ENCODE data around the gene IRX5.

Gene IRX5

GRCh38 chr16:54921206-54921824 is 9.3 kb upstream of the IRX5 start:
- Histone ChIP-seq H3K18ac (ENCODE audit: low read length) (no peak overlapping the region), H3K9me3 (ENCODE audit: insufficient read depth, low read depth, low read length) (no peaks in the 10 kb centered on the region), H3K4me1 (ENCODE audit: control insufficient read depth in 1 of 2, insufficient read depth in 2 of 2, low read length in 2 of 2) (no peaks in the 10 kb centered on the region), H3K4ac (ENCODE audit: low read depth, low read length) (no peak overlapping the region), H3K4me3 (ENCODE audit: low read depth, low read length) (no peak overlapping the region), H3K36me3 (ENCODE audit: control insufficient read depth in 1 of 2, insufficient read depth in 2 of 2, low read length in 2 of 2) (no peaks in the 10 kb centered on the region), H3K27me3 (ENCODE audit: insufficient read depth, low read length) (no peaks in the 10 kb centered on the region), H3K27ac (ENCODE audit: low read depth, low read length) (no peak overlapping the region), H2AK5ac (ENCODE audit: low read length) (no peak overlapping the region), H3K4me2 (ENCODE audit: low read length) (no peak overlapping the region), H3K23ac (ENCODE audit: low read length) (no peak overlapping the region), H3K79me2 (ENCODE audit: control insufficient read depth, insufficient read depth, low read length, poor library complexity) (no peaks in the 10 kb centered on the region), H4K12ac (ENCODE audit: low read depth, low read length) (no peak overlapping the region), H3K79me1 (ENCODE audit: low read length) (no peaks in the 10 kb centered on the region), H3K14ac (ENCODE audit: low read length) (no peak overlapping the region), H2BK12ac (ENCODE audit: low read length) (no peak overlapping the region), H3K9ac (ENCODE audit: low read length) (no peak overlapping the region), H4K8ac (ENCODE audit: low read depth, low read length) (no peak overlapping the region), H4K91ac (ENCODE audit: low read depth, low read length) (no peak overlapping the region), H2BK5ac (ENCODE audit: low read depth, low read length, poor library complexity) (no peak overlapping the region), H2AFZ (ENCODE audit: insufficient read depth, low read length, poor library complexity) (no peak overlapping the region), H2BK120ac (ENCODE audit: insufficient read depth, low read length, poor library complexity) (no peak overlapping the region)
- no peak for DNase-seq
- WGBS (ENCODE audit: extremely low coverage, insufficient coverage, insufficient read length) = no CpG with 5 or more reads among the region's 3 CpGs

DNA sequence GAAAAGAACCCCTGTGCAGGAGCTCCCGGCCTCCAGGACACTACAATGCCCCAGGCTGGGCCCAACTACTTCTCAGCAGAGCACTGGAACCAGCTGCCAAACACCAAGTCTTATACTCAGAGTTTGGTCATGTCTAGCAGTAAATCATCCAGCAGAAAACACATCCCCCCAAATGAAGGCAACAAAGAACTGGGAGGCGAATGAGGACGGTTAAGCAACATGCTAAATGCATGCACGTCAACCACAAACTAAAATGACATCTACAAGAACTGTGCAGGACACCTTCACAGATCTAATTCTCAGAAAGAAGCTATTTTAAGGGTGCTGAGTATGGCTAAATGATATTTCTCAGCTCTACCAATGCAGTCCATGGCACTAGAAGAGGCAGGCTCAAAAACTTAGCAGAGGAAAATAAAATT is 7.6 kb upstream of the IRX5 start:
- H4K91ac ChIP-seq (ENCODE audit: low read depth, low read length) = no peak overlapping the region
- H3K9ac ChIP-seq (ENCODE audit: low read length) = no peak overlapping the region
- H3K27ac ChIP-seq (ENCODE audit: low read depth, low read length) = no peak overlapping the region
- H3K79me2 ChIP-seq (ENCODE audit: control insufficient read depth, insufficient read depth, low read length, poor library complexity) = no peaks in the 10 kb centered on the region
- no peaks in the 10 kb centered on the region for H3K36me3 ChIP-seq (ENCODE audit: control insufficient read depth in 1 of 2, insufficient read depth in 2 of 2, low read length in 2 of 2)
- H2BK120ac ChIP-seq (ENCODE audit: insufficient read depth, low read length, poor library complexity) = no peak overlapping the region
- no peaks in the 10 kb centered on the region for H3K9me3 ChIP-seq (ENCODE audit: insufficient read depth, low read depth, low read length)
- H2AK5ac ChIP-seq (ENCODE audit: low read length) = no peak overlapping the region
- no peak overlapping the region for H3K23ac ChIP-seq (ENCODE audit: low read length)
- no peak overlapping the region for H3K18ac ChIP-seq (ENCODE audit: low read length)
- H4K8ac ChIP-seq (ENCODE audit: low read depth, low read length) = no peak overlapping the region
- H3K4me3 ChIP-seq (ENCODE audit: low read depth, low read length) = no peak overlapping the region
- H3K27me3 ChIP-seq (ENCODE audit: insufficient read depth, low read length) = peaks cover 6% of the 10 kb centered on the region
- no peak overlapping the region for H3K4me2 ChIP-seq (ENCODE audit: low read length)
- H2AFZ ChIP-seq (ENCODE audit: insufficient read depth, low read length, poor library complexity) = no peak overlapping the region
- H3K14ac ChIP-seq (ENCODE audit: low read length) = no peak overlapping the region
- H4K12ac ChIP-seq (ENCODE audit: low read depth, low read length) = no peak overlapping the region
- no peaks in the 10 kb centered on the region for H3K79me1 ChIP-seq (ENCODE audit: low read length)
- H2BK5ac ChIP-seq (ENCODE audit: low read depth, low read length, poor library complexity) = no peak overlapping the region
- H2BK12ac ChIP-seq (ENCODE audit: low read length) = no peak overlapping the region
- H3K4me1 ChIP-seq (ENCODE audit: control insufficient read depth in 1 of 2, insufficient read depth in 2 of 2, low read length in 2 of 2) = no peaks in the 10 kb centered on the region
- no peak overlapping the region for H3K4ac ChIP-seq (ENCODE audit: low read depth, low read length)
- no CpG with 5 or more reads among the region's 4 CpGs for WGBS (ENCODE audit: extremely low coverage, insufficient coverage, insufficient read length)
- no peak for DNase-seq

- Histone ChIP-seq H2BK120ac (ENCODE audit: insufficient read depth, low read length, poor library complexity) (no peak overlapping the region), H2AFZ (ENCODE audit: insufficient read depth, low read length, poor library complexity) (no peak overlapping the region), H4K91ac (ENCODE audit: low read depth, low read length) (no peak overlapping the region), H4K12ac (ENCODE audit: low read depth, low read length) (no peak overlapping the region), H3K36me3 (ENCODE audit: control insufficient read depth in 1 of 2, insufficient read depth in 2 of 2, low read length in 2 of 2) (no peaks in the 10 kb centered on the region), H3K4me1 (ENCODE audit: control insufficient read depth in 1 of 2, insufficient read depth in 2 of 2, low read length in 2 of 2) (peaks cover 0 to 3% of the 10 kb centered on the region in 2 experiments), H3K79me1 (ENCODE audit: low read length) (peaks cover 3% of the 10 kb centered on the region), H2AK5ac (ENCODE audit: low read length) (no peak overlapping the region), H3K4ac (ENCODE audit: low read depth, low read length) (no peak overlapping the region), H4K8ac (ENCODE audit: low read depth, low read length) (no peak overlapping the region), H3K9ac (ENCODE audit: low read length) (no peak overlapping the region), H2BK5ac (ENCODE audit: low read depth, low read length, poor library complexity) (no peak overlapping the region), H3K27me3 (ENCODE audit: insufficient read depth, low read length) (peaks cover 7% of the 10 kb centered on the region), H3K14ac (ENCODE audit: low read length) (no peak overlapping the region), H3K9me3 (ENCODE audit: insufficient read depth, low read depth, low read length) (no peaks in the 10 kb centered on the region), H3K27ac (ENCODE audit: low read depth, low read length) (no peak overlapping the region), H3K23ac (ENCODE audit: low read length) (no peak overlapping the region), H2BK12ac (ENCODE audit: low read length) (no peak overlapping the region), H3K79me2 (ENCODE audit: control insufficient read depth, insufficient read depth, low read length, poor library complexity) (peaks cover 2% of the 10 kb centered on the region), H3K18ac (ENCODE audit: low read length) (no peak overlapping the region), H3K4me2 (ENCODE audit: low read length) (no peak overlapping the region), H3K4me3 (ENCODE audit: low read depth, low read length) (no peak overlapping the region)
- WGBS (ENCODE audit: extremely low coverage, insufficient coverage, insufficient read length) = no CpG with 5 or more reads among the region's 2 CpGs
- no peak for DNase-seq
Observed at GRCh38 chr16:54923988-54924387, 6.7 kb upstream of the IRX5 start.

DNA sequence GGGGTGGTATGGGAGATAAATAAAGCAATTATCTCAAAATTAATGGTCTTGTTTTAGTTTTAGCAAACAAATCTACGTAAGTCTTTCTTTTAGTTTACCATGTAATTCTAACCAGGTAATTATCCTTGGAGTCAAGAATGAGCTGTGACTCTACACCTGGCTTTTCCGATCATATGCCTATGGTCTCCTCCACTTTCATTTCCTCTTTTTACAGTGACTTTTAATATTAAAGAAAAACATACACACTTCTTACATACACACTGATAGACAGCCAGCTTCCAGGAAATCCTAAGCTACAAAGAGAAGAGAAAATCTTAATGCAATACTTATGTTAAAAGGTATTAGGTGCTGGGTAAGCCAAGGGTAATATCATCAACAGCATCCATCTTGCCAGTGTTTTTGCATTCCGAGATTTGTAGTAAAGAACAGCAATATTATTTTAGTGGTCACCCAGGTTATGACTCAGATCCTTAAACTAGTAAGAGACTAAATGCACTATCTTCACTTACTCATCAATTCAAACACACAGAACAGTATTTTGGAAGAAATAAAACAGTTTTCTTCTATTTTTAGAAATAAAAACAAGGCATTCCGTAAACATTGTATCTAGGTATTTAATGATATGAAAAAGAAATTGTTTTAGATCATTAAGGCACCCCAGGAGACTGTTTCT is 4.4 kb upstream of the IRX5 start:
- DNase-seq = no peak
- peaks cover 9 to 12% of the 10 kb centered on the region in 2 experiments for H3K4me1 ChIP-seq (ENCODE audit: control insufficient read depth in 1 of 2, insufficient read depth in 2 of 2, low read length in 2 of 2)
- H3K36me3 ChIP-seq (ENCODE audit: control insufficient read depth in 1 of 2, insufficient read depth in 2 of 2, low read length in 2 of 2) = no peaks in the 10 kb centered on the region
- H3K4me3 ChIP-seq (ENCODE audit: low read depth, low read length) = no peak overlapping the region
- no peak overlapping the region for H3K4me2 ChIP-seq (ENCODE audit: low read length)
- H2BK120ac ChIP-seq (ENCODE audit: insufficient read depth, low read length, poor library complexity) = no peak overlapping the region
- peaks cover 2% of the 10 kb centered on the region for H3K79me2 ChIP-seq (ENCODE audit: control insufficient read depth, insufficient read depth, low read length, poor library complexity)
- no peak overlapping the region for H4K12ac ChIP-seq (ENCODE audit: low read depth, low read length)
- H2AFZ ChIP-seq (ENCODE audit: insufficient read depth, low read length, poor library complexity) = no peak overlapping the region
- no CpG with 5 or more reads among the region's 4 CpGs for WGBS (ENCODE audit: extremely low coverage, insufficient coverage, insufficient read length)
- H3K4ac ChIP-seq (ENCODE audit: low read depth, low read length) = no peak overlapping the region
- H2AK5ac ChIP-seq (ENCODE audit: low read length) = no peak overlapping the region
- no peak overlapping the region for H2BK12ac ChIP-seq (ENCODE audit: low read length)
- no peak overlapping the region for H3K23ac ChIP-seq (ENCODE audit: low read length)
- H4K8ac ChIP-seq (ENCODE audit: low read depth, low read length) = no peak overlapping the region
- H3K18ac ChIP-seq (ENCODE audit: low read length) = no peak overlapping the region
- peaks cover 3% of the 10 kb centered on the region for H3K79me1 ChIP-seq (ENCODE audit: low read length)
- no peaks in the 10 kb centered on the region for H3K9me3 ChIP-seq (ENCODE audit: insufficient read depth, low read depth, low read length)
- no peak overlapping the region for H4K91ac ChIP-seq (ENCODE audit: low read depth, low read length)
- peaks cover 20% of the 10 kb centered on the region for H3K27me3 ChIP-seq (ENCODE audit: insufficient read depth, low read length)
- no peak overlapping the region for H2BK5ac ChIP-seq (ENCODE audit: low read depth, low read length, poor library complexity)
- no peak overlapping the region for H3K9ac ChIP-seq (ENCODE audit: low read length)
- no peak overlapping the region for H3K27ac ChIP-seq (ENCODE audit: low read depth, low read length)
- no peak overlapping the region for H3K14ac ChIP-seq (ENCODE audit: low read length)

Measured in trophoblast cell (in vitro differentiated cells and primary cell).